ENCODE measurements around the gene ENPP3.

Gene ENPP3

DNA sequence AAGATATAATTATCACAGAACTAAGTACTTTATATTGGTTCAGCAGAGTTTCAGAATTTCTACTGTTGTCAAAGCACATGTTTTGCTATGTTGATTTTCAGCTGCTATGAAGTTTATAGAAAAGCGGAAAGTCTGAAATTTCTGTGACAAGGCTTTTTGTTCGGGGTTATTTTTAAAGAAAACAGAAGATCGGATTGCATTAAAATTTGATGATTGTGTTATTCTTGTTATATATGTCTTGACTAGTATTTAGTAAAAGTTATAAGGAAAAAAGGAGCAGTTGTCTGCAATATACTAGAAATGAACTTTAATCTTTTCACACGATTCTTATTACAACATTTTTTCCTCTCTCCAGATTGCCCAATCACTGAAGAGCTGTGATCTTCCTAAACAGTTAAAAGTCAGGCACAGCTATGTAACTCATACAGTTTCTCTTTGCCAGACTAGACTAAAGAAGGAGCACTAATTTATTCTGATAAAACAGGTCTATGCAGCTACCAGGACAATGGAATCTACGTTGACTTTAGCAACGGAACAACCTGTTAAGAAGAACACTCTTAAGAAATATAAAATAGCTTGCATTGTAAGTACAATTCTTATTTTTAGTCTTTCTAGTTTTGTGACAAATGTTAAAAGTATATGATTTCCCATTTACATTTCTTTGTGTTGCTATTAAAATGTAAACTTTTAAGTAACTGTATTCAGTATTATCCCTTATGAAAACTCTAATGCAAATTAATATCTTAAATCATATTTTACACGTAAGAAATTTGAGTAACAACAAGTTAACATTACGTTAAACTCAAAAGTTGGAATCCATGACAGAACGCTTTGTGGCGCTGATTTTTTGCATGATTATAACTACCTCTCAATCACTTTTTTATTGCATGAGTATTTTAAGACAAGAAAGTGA, at the start of gene ENPP3:
Gene ENPP3, plus strand, starts transcription at position 423 of the 913 bp plus-strand sequence. Its CDS starts 83 bp downstream, at position 506.
- Histone ChIP-seq H3K27me3 (peaks cover 7% of the 10 kb centered on the region), H3K36me3 (no peaks in the 10 kb centered on the region), H3K9me3 (no peaks in the 10 kb centered on the region), H3K4me1 (ENCODE audit: control insufficient read depth in 1 of 2, insufficient read depth in 1 of 2, low read depth in 1 of 2, low read length in 1 of 2) (no peaks in the 10 kb centered on the region), H3K27ac (no peak within 1 kb of the TSS), H3K4me3 (ENCODE audit: low read depth in 1 of 2, low read length in 1 of 2) (no peak within 1 kb of the TSS)
- TF ChIP-seq CTCF (IDR thresholded peaks at IDR 0.05): no peak

- peaks cover 100% of the 10 kb centered on the region for H3K36me3 ChIP-seq
- no peak for TF ChIP-seq CTCF (IDR thresholded peaks at IDR 0.05)
- no peaks in the 10 kb centered on the region for H3K27me3 ChIP-seq
- H3K9me3 ChIP-seq: no peaks in the 10 kb centered on the region
- no peaks in the 10 kb centered on the region for H3K4me1 ChIP-seq (ENCODE audit: control insufficient read depth in 1 of 2, insufficient read depth in 1 of 2, low read depth in 1 of 2, low read length in 1 of 2)
- no peak overlapping the region for H3K4me3 ChIP-seq (ENCODE audit: low read depth in 1 of 2, low read length in 1 of 2)
- H3K27ac ChIP-seq: no peak overlapping the region
These were observed 49.2 kb upstream of the ENPP3 start for GRCh38 chr6:131587909-131588308.

- TF ChIP-seq CTCF (IDR thresholded peaks at IDR 0.05): no peak
- peaks cover 100% of the 10 kb centered on the region for H3K36me3 ChIP-seq
- no peak overlapping the region for H3K27ac ChIP-seq
- H3K4me3 ChIP-seq (ENCODE audit: low read depth in 1 of 2, low read length in 1 of 2): no peak overlapping the region
- no peaks in the 10 kb centered on the region for H3K4me1 ChIP-seq (ENCODE audit: control insufficient read depth in 1 of 2, insufficient read depth in 1 of 2, low read depth in 1 of 2, low read length in 1 of 2)
- no peaks in the 10 kb centered on the region for H3K27me3 ChIP-seq
- H3K9me3 ChIP-seq: no peaks in the 10 kb centered on the region
These were observed 48.5 kb upstream of the ENPP3 start for GRCh38 chr6:131588643-131589042.

DNA sequence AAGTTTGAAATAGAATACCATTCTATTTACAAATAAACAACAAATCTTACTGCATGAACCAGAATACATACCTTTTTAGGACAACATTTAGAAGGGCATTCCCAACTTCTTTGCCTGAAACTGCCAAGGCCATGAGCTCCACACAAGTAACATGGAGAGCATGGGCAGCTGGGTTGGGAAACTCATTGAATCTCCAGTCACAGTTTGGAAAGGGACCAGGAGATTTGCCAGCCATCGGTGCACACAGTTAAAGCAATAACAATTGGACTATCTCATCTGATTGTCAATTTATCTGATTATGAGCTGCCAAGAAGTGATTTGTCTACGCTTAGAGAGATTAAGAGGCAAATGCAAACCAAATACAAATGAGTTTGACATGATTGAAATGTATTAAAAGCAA, 44.2 kb upstream of the ENPP3 start:
- Histone ChIP-seq H3K27me3 (no peaks in the 10 kb centered on the region), H3K27ac (no peak overlapping the region), H3K4me1 (ENCODE audit: control insufficient read depth in 1 of 2, insufficient read depth in 1 of 2, low read depth in 1 of 2, low read length in 1 of 2) (no peaks in the 10 kb centered on the region), H3K36me3 (peaks cover 97% of the 10 kb centered on the region), H3K9me3 (no peaks in the 10 kb centered on the region), H3K4me3 (ENCODE audit: low read depth in 1 of 2, low read length in 1 of 2) (no peak overlapping the region)
- no peak for TF ChIP-seq CTCF (IDR thresholded peaks at IDR 0.05)

DNA sequence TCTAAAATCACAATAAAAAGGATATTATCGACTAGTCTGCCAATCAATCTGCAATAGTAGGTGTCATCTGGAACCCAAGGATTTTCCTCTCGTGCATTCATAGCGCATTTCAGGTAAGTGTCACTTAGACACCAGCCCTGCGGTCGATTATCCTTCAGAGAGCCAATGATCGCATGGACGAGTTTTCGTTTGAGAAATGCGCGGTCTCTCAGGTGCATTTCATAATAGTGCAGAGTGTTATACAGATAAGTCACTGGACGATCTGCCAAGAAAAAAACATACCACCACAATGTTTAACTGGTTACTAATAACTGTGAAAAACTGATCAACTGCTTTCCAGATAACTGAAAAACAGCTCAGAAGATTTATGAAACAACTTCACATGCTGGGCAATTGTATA, 43.0 kb upstream of the ENPP3 start:
- Histone ChIP-seq H3K36me3 (peaks cover 97% of the 10 kb centered on the region), H3K27me3 (no peaks in the 10 kb centered on the region), H3K27ac (no peak overlapping the region)

More for the DNA sequence above, 43.0 kb upstream of the ENPP3 start:
- Histone ChIP-seq H3K4me3 (ENCODE audit: low read depth in 1 of 2, low read length in 1 of 2) (no peak overlapping the region), H3K9me3 (no peaks in the 10 kb centered on the region), H3K4me1 (ENCODE audit: control insufficient read depth in 1 of 2, insufficient read depth in 1 of 2, low read depth in 1 of 2, low read length in 1 of 2) (no peaks in the 10 kb centered on the region)
- TF ChIP-seq CTCF (IDR thresholded peaks at IDR 0.05): no peak

Data from neutrophil (primary cell).